Measurements from ENCODE around the gene FAM20A. TPM values are rescaled to one million over a fixed set of nuclear protein-coding genes. Genes with fewer than 3 reads are reported as not detected.
"Not testable (repeated sequence)": the region's sequence is repeated elsewhere in the genome, so short reads cannot be mapped to it uniquely, and the experiment has no call there.

Gene FAM20A
- total RNA-seq, 2 donors from 2014 or later, result 0.42 TPM; not detected in 1

- DNase-seq (no peak), ATAC-seq (no peak)
- Mint-ChIP-seq H3K4me1 (peaks cover 16% of the 10 kb centered on the region), H3K27ac (peak overlapping the region; percentile 62), H3K36me3 (ENCODE audit: low read depth) (peaks cover 5% of the 10 kb centered on the region), H3K27me3 (peaks cover 16% of the 10 kb centered on the region), H3K4me3 (peak overlapping the region; percentile 63)
- no peaks in the 10 kb centered on the region for H3K9me3 ChIP-seq (ENCODE audit: control insufficient read depth, low read length, poor library complexity, severe bottlenecking)
Measured at GRCh38 chr17:68498479-68499326, 102.5 kb downstream of the FAM20A start.

GRCh38 chr17:68497885-68498319 is 103.3 kb downstream of the FAM20A start:
- ATAC-seq, result peak; percentile 60
- no peak for DNase-seq

GRCh38 chr17:68495081-68495480 is 106.1 kb downstream of the FAM20A start:
- peaks cover 3% of the 10 kb centered on the region for H3K36me3 Mint-ChIP-seq (ENCODE audit: low read depth)
- no peak for DNase-seq
- no peak overlapping the region for H3K4me3 Mint-ChIP-seq
- H3K4me1 Mint-ChIP-seq, result peaks cover 20% of the 10 kb centered on the region
- no peaks in the 10 kb centered on the region for H3K9me3 ChIP-seq (ENCODE audit: control insufficient read depth, low read length, poor library complexity, severe bottlenecking)
- no peak for ATAC-seq
- H3K27me3 Mint-ChIP-seq, result no peaks in the 10 kb centered on the region
- peak overlapping the region; percentile 60 for H3K27ac Mint-ChIP-seq

More at GRCh38 chr17:68497885-68498319, 103.3 kb downstream of the FAM20A start:
- Mint-ChIP-seq H3K36me3 (ENCODE audit: low read depth) (peaks cover 5% of the 10 kb centered on the region), H3K4me3 (peak overlapping the region; percentile 63), H3K27ac (peak overlapping the region; percentile 62), H3K4me1 (peaks cover 16% of the 10 kb centered on the region), H3K27me3 (peaks cover 16% of the 10 kb centered on the region)
- no peaks in the 10 kb centered on the region for H3K9me3 ChIP-seq (ENCODE audit: control insufficient read depth, low read length, poor library complexity, severe bottlenecking)

- not testable (repeated sequence) for H3K4me3 Mint-ChIP-seq; H3K27me3 Mint-ChIP-seq; DNase-seq; ATAC-seq; H3K27ac Mint-ChIP-seq; H3K36me3 Mint-ChIP-seq (ENCODE audit: low read depth); H3K9me3 ChIP-seq (ENCODE audit: control insufficient read depth, low read length, poor library complexity, severe bottlenecking)
- H3K4me1 Mint-ChIP-seq, result peaks cover 14% of the 10 kb centered on the region
Measured at GRCh38 chr17:68492394-68493054, 108.6 kb downstream of the FAM20A start.

GRCh38 chr17:68491381-68492231 is 109.6 kb downstream of the FAM20A start:
- no peak for ATAC-seq
- peaks cover 15% of the 10 kb centered on the region for H3K4me1 Mint-ChIP-seq
- H3K9me3 ChIP-seq (ENCODE audit: control insufficient read depth, low read length, poor library complexity, severe bottlenecking), result no peaks in the 10 kb centered on the region
- DNase-seq, result no peak
- H3K27ac Mint-ChIP-seq, result no peak overlapping the region
- no peak overlapping the region for H3K4me3 Mint-ChIP-seq
- H3K36me3 Mint-ChIP-seq (ENCODE audit: low read depth), result peaks cover 3% of the 10 kb centered on the region
- H3K27me3 Mint-ChIP-seq, result no peaks in the 10 kb centered on the region

- Mint-ChIP-seq H3K27ac (no peak overlapping the region), H3K36me3 (ENCODE audit: low read depth) (peaks cover 3% of the 10 kb centered on the region), H3K27me3 (peaks cover 8% of the 10 kb centered on the region), H3K4me3 (no peak overlapping the region), H3K4me1 (peaks cover 17% of the 10 kb centered on the region)
- ATAC-seq, result no peak
- DNase-seq, result no peak
- no peaks in the 10 kb centered on the region for H3K9me3 ChIP-seq (ENCODE audit: control insufficient read depth, low read length, poor library complexity, severe bottlenecking)
Measured at GRCh38 chr17:68489919-68490318, 111.2 kb downstream of the FAM20A start.

Other genes starting within 250 kb of the FAM20A start
- gene WIPI1, start 143.9 kb downstream of the FAM20A start, total RNA-seq, result 10 to 100 TPM in 1 of 2 donors, 1 to 10 TPM in 1; 8.9 to 10.2 TPM
- 100 to 1,000 TPM; 133 to 146 TPM for gene PRKAR1A, start 88.9 kb downstream of the FAM20A start, total RNA-seq

All from T-helper 17 cell (primary cell).